GM12801 (cell line): Measurements from ENCODE around the gene PPP1R12B.

Experiments
- CTCF ChIP-seq: IDR thresholded peaks from one replicate; pipeline ENCODE4 v1.5.1; 2011; ENCODE audit warnings: control low read depth; ENCODE audit not compliant: insufficient read length; ENCODE audit errors: extremely low read depth

PPP1R12B gene

GRCh38 chr1:202564958-202565495 lies 216.5 kb downstream of the PPP1R12B start:
- no peak for TF ChIP-seq CTCF

- no peak for TF ChIP-seq CTCF
Measured at GRCh38 chr1:202565890-202566602, 217.5 kb downstream of the PPP1R12B start.

GRCh38 chr1:202567738-202568137 lies 219.2 kb downstream of the PPP1R12B start:
- no peak for TF ChIP-seq CTCF

GRCh38 chr1:202568410-202568809 lies 219.9 kb downstream of the PPP1R12B start:
- TF ChIP-seq CTCF, result no peak

GRCh38 chr1:202568826-202569225 lies 220.3 kb downstream of the PPP1R12B start:
- no peak for TF ChIP-seq CTCF

- no peak for TF ChIP-seq CTCF
Measured at GRCh38 chr1:202569393-202570322, 221.2 kb downstream of the PPP1R12B start.

GRCh38 chr1:202571719-202572339 lies 223.3 kb downstream of the PPP1R12B start:
- peak; percentile 47 for TF ChIP-seq CTCF
